BE2C (cell line): Measurements from ENCODE around the gene PDIA6.

Source experiments
- DNase-seq: peaks from one replicate; pipeline ENCODE4 v3.0.0-alpha.2; 2020
- H3K27me3 ChIP-seq: fragments of 250-450 bp; sonication (Bioruptor Pico); 2 replicates; pipeline ENCODE4 v1.5.1; 2020; ENCODE audit warnings: mild to moderate bottlenecking
- H3K36me3 ChIP-seq: fragments of 250-450 bp; sonication (Bioruptor Pico); 2 replicates; pipeline ENCODE4 v1.5.1; 2020; ENCODE audit warnings: mild to moderate bottlenecking
- H3K4me1 ChIP-seq: fragments of 250-450 bp; sonication (Bioruptor Pico); 2 replicates; pipeline ENCODE4 v1.5.1; 2020
- H3K4me3 ChIP-seq: 2 replicates; pipeline ENCODE4 v1.5.1; 2011; ENCODE audit warnings: low read depth, low read length
- H3K9me3 ChIP-seq: fragments of 250-450 bp; sonication (Bioruptor Pico); 2 replicates; pipeline ENCODE4 v1.5.1; 2020
- CTCF ChIP-seq: IDR thresholded peaks from 2 replicates; pipeline ENCODE4 v1.5.1; 2012; ENCODE audit warnings: mild to moderate bottlenecking, low read depth, low read length

The PDIA6 gene

GRCh38 chr2:10771786-10772185 is 40.8 kb downstream of the PDIA6 start:
- TF ChIP-seq CTCF = no peak
- no peak overlapping the region for H3K4me3 ChIP-seq
- H3K9me3 ChIP-seq = no peaks in the 10 kb centered on the region
- peak; percentile 2 for DNase-seq
- peaks cover 7% of the 10 kb centered on the region; the same call in 1 of the 2 replicates for H3K36me3 ChIP-seq
- H3K4me1 ChIP-seq = peaks cover 4% of the 10 kb centered on the region; the same call in 1 of the 2 replicates
- no peaks in the 10 kb centered on the region for H3K27me3 ChIP-seq

GRCh38 chr2:10770956-10771750 is 41.4 kb downstream of the PDIA6 start:
- H3K36me3 ChIP-seq = peaks cover 5% of the 10 kb centered on the region; the same call in 1 of the 2 replicates
- no peaks in the 10 kb centered on the region for H3K9me3 ChIP-seq
- peaks cover 4% of the 10 kb centered on the region; the same call in 1 of the 2 replicates for H3K4me1 ChIP-seq
- no peak for TF ChIP-seq CTCF
- DNase-seq = peak; percentile 5
- H3K4me3 ChIP-seq = no peak overlapping the region
- no peaks in the 10 kb centered on the region for H3K27me3 ChIP-seq

- H3K36me3 ChIP-seq = no peaks in the 10 kb centered on the region
- H3K27me3 ChIP-seq = no peaks in the 10 kb centered on the region
- DNase-seq = no peak
- no peak overlapping the region for H3K4me3 ChIP-seq
- H3K4me1 ChIP-seq = no peaks in the 10 kb centered on the region
- H3K9me3 ChIP-seq = no peaks in the 10 kb centered on the region
- no peak for TF ChIP-seq CTCF
Observed at GRCh38 chr2:10768063-10768507, 44.5 kb downstream of the PDIA6 start.

GRCh38 chr2:10765914-10766313 is 46.7 kb downstream of the PDIA6 start:
- no peak for TF ChIP-seq CTCF
- Histone ChIP-seq H3K36me3 (no peaks in the 10 kb centered on the region), H3K4me1 (no peaks in the 10 kb centered on the region), H3K27me3 (no peaks in the 10 kb centered on the region), H3K9me3 (no peaks in the 10 kb centered on the region), H3K4me3 (no peak overlapping the region)
- no peak for DNase-seq

- Histone ChIP-seq H3K4me3 (no peak overlapping the region), H3K4me1 (no peaks in the 10 kb centered on the region), H3K36me3 (no peaks in the 10 kb centered on the region), H3K9me3 (no peaks in the 10 kb centered on the region), H3K27me3 (no peaks in the 10 kb centered on the region)
- no peak for DNase-seq
- no peak for TF ChIP-seq CTCF
Observed at GRCh38 chr2:10765461-10765860, 47.1 kb downstream of the PDIA6 start.

GRCh38 chr2:10764896-10765295 is 47.7 kb downstream of the PDIA6 start:
- Histone ChIP-seq H3K9me3 (no peaks in the 10 kb centered on the region), H3K4me1 (no peaks in the 10 kb centered on the region), H3K4me3 (no peak overlapping the region), H3K36me3 (no peaks in the 10 kb centered on the region), H3K27me3 (no peaks in the 10 kb centered on the region)
- DNase-seq = no peak
- TF ChIP-seq CTCF = no peak
